Fibroblast of gingiva (primary cell): ENCODE results near the gene SBK2.

Experiments
- DNase-seq: peaks from one replicate; pipeline ENCODE4 v3.0.0-alpha.2; 2011; ENCODE audit warnings: low read depth

Gene SBK2

GRCh38 chr19:55486043-55486970 is 50.6 kb downstream of the SBK2 start:
- peak; percentile 53 for DNase-seq

GRCh38 chr19:55485439-55486011 is 51.4 kb downstream of the SBK2 start:
- no peak for DNase-seq

GRCh38 chr19:55484593-55485438 is 52.1 kb downstream of the SBK2 start, which contains the start of gene NAT14:
Gene NAT14 (plus strand): TSS chr19:55485188. CDS start chr19:55485709, 521 bp downstream.
- DNase-seq, result peak; percentile 50

GRCh38 chr19:55483706-55484592 is 53.0 kb downstream of the SBK2 start:
- no peak for DNase-seq

GRCh38 chr19:55482967-55483705 is 53.8 kb downstream of the SBK2 start:
- DNase-seq, result no peak

- no peak for DNase-seq
These were observed 54.6 kb downstream of the SBK2 start for GRCh38 chr19:55482156-55482961.

- no peak for DNase-seq
These were observed 55.2 kb downstream of the SBK2 start for GRCh38 chr19:55481794-55482155.

- no peak for DNase-seq
These were observed 55.7 kb downstream of the SBK2 start for GRCh38 chr19:55481148-55481793.

GRCh38 chr19:55479451-55480230 is 57.3 kb downstream of the SBK2 start:
- no peak for DNase-seq

- no peak for DNase-seq
These were observed 57.9 kb downstream of the SBK2 start for GRCh38 chr19:55479045-55479444.
